Measurements from ENCODE around the gene PHF20. TPM values are rescaled to one million over a fixed set of nuclear protein-coding genes. Genes with fewer than 3 reads are reported as not detected.
A peak's percentile ranks its signal among the peaks of the same experiment; 100 is the strongest.

The PHF20 gene
- total RNA-seq, 1 donor: 34.5 TPM

- DNase-seq (ENCODE audit: low read depth): no peak
- H3K4me3 ChIP-seq (ENCODE audit: low read depth, low read length): no peak overlapping the region
- TF ChIP-seq CTCF (IDR thresholded peaks at IDR 0.05; ENCODE audit: insufficient read depth, low read depth, low read length): no peak
These were observed 148.7 kb downstream of the PHF20 start for GRCh38 chr20:35920523-35920922.

DNA sequence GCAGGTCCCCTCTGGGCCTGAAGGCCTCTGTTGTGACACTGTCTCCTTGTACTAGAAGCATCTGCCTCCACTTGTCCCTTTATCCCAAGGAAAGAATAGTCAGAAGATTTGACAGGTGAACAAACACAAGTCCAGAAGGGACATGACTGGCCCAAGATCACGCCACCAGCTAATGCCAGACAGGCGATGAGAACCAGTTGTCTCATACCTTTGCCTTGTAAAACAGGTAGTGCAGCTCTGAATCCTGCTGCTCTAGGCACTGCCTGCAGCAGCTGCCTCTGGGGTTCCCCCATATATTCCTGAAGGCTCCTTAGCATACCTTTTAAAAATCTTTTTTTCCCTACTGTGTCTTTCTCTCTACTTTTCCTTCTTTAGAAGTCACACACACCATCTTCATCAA is 157.5 kb downstream of the PHF20 start:
- no peak for DNase-seq (ENCODE audit: low read depth)
- no peak overlapping the region for H3K4me3 ChIP-seq (ENCODE audit: low read depth, low read length)
- TF ChIP-seq CTCF (IDR thresholded peaks at IDR 0.05; ENCODE audit: insufficient read depth, low read depth, low read length): no peak

DNA sequence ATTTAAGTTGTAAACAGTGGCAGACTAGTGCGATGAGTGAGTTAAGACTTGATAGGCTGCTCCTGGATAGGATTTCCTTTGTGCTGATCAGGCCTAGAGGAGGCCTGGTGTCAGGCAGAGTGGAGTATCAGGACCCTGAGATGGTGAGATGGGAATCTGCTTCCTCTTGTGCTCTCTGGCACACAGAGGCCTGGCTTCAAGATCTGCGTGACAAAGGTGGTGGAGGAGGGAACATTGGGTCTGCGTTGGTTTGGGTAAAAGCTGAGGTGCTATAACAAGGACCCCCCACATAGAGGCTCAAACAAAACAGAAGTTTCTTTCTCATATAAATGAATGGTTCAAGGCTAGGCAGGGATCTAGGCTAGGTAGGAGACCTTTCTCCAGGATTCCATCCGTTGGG is 162.2 kb downstream of the PHF20 start:
- DNase-seq (ENCODE audit: low read depth): no peak
- TF ChIP-seq CTCF (IDR thresholded peaks at IDR 0.05; ENCODE audit: insufficient read depth, low read depth, low read length): no peak
- no peak overlapping the region for H3K4me3 ChIP-seq (ENCODE audit: low read depth, low read length)

GRCh38 chr20:35939264-35939663 is 167.4 kb downstream of the PHF20 start:
- no peak overlapping the region for H3K4me3 ChIP-seq (ENCODE audit: low read depth, low read length)
- TF ChIP-seq CTCF (IDR thresholded peaks at IDR 0.05; ENCODE audit: insufficient read depth, low read depth, low read length): no peak
- DNase-seq (ENCODE audit: low read depth): no peak

DNA sequence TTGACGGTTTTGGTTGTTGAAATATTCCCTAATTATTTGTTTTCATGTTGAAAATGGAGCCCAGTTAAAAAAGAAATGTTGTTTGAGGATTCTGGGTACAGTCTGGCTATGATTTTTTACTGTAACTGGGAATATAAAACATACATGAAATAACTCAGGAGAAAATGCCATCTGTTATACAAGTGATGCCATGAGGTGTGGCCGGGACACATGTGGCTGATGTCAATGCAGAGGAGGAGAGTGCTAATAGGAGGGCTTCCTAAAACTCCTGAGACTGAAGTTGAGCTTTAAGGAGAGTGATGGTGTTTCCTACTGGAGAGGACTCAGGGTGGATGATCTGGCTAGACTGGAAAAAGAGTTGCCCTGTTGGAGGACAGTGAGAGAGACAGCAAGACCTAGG is 169.8 kb downstream of the PHF20 start:
- H3K4me3 ChIP-seq (ENCODE audit: low read depth, low read length): no peak overlapping the region
- no peak for DNase-seq (ENCODE audit: low read depth)
- no peak for TF ChIP-seq CTCF (IDR thresholded peaks at IDR 0.05; ENCODE audit: insufficient read depth, low read depth, low read length)

DNA sequence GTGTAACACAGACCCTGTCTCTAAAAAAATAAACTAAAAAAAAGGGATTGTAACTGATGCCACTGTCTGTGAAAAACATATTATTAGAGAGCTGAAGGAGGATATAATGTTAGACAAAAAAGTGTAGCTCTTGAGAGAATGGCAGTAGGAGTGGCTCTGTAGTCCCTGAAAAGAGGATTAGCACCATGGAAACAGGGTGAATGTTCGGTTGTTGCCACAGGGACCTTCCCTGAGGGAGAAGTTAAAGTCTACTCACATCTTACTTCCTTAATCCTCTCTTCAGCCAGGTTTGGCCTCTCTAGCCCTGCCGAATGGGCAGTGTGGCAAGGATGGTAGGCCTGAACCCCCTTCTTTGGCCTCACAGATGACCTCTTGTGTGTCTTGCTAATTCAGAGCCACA is 170.4 kb downstream of the PHF20 start:
- no peak for TF ChIP-seq CTCF (IDR thresholded peaks at IDR 0.05; ENCODE audit: insufficient read depth, low read depth, low read length)
- H3K4me3 ChIP-seq (ENCODE audit: low read depth, low read length): no peak overlapping the region
- DNase-seq (ENCODE audit: low read depth): no peak

DNA sequence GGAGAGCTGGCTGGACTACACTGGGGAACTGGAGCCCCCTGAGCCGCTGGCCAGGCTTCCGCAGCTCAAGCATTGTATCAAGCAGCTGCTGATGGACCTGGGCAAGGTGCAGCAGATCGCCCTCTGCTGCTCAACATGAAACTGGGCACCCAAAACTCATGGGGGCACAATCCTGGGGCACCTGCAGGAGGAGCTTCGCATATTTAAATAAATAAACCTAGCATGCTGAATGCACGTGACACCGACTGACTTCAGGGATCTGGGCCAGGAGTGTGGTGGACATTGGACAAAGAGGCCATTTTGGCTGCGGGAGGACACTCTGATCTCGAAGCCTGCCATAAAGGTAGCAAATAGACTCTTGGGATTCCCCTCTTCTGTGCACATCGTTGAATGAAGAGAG is 175.7 kb downstream of the PHF20 start:
- peak; percentile 13 for DNase-seq (ENCODE audit: low read depth)
- no peak overlapping the region for H3K4me3 ChIP-seq (ENCODE audit: low read depth, low read length)
- peak; percentile 41 for TF ChIP-seq CTCF (IDR thresholded peaks at IDR 0.05; ENCODE audit: insufficient read depth, low read depth, low read length)

All from fibroblast of villous mesenchyme (primary cell).